NCI-H345 (cell line): ENCODE measurements around the gene GREM2.

Experiments
- DNase-seq: peaks from one replicate; lab custom pipeline; 2025; lab: John Stamatoyannopoulos, UW

Gene GREM2

DNA sequence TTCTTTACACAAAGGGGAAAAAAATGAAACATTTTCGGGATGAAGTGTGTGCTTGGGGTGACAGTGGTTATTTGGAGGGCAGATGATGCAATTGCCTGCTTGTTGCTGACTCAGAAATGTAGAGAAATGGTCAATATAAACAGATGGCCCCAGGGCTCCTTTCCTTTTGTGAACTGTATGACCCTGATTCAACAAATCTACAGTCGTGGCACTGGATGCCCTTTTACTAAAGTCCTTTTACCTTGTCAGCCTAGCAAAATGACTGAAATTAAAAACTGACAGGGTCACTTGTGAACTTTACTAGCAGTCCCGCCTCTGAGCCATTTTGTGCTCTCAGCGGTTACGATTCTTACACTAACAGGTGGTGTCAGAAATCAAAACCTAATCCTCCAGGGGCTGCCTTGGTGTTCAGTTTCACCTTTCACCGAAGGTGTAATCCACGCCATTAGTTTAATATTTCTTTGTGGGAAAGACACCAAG is 49.8 kb downstream of the GREM2 start:
- DNase-seq: no peak

- no peak for DNase-seq
Measured at GRCh38 chr1:240559781-240560180, 52.2 kb downstream of the GREM2 start.

DNA sequence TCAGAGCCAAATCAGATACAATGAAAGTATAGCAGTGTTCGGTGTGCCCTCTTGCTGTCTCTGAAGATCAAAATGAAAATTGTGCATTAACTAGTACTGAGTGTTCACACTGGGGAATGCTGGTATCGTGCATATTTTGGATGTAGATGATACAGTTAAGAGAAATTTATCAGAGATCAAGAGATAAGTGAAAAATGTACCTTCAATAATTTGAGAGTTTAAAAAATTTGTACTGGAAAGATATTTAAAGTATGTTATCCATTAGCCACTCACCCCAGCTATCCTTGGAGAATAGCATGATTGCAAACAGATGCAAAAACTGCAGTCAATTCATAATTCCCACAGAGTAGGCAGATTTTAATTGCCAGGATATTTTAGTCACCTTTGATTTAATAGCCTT is 56.4 kb downstream of the GREM2 start:
- DNase-seq: no peak

DNA sequence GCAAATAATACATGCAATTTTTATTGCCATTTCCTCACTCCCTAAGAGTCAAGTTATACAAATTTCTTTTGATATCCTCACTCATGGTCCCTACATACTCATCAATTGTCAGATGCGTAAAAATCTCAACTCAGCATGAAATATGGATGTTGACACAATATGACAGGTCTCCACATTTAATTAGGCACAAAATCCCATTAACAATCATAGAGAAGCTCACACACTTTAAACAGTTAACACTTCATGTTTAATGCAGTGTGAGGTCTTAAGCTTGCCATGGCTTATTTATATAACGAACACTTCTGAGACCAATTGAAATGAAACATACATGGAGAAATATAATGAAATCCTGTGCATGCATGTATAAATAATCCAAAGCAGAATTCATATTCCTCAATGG is 58.6 kb downstream of the GREM2 start:
- DNase-seq: no peak

DNA sequence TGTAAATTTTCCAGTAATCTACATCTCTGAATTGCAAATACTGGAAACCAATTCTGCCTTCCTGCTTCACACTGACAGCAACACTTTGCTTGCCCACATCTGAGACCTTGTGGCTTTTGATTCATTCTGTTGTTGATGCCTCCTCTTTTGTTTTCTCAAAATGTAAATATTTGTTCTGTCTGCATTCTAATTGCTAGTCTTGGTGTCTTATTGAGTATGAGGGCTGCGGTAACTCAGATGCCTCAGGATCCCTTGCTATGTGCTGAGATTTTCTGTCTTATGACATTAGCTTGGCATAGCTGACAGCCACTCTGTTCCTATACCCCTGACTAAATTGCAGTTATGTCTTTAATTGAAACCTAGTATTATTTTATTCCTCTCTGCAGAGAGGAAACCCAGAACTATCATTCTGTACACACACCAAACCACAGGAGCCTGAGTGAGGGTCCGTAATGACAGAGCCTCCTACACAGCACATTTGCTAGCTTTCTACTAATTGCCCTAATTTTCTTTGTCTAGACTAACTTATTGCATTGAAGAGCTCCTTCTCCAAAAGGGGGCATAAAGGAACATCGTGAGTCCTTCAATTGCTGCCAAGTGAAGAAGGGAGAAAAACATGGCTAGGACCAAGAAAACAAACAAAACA is 72.1 kb downstream of the GREM2 start:
- DNase-seq: no peak

GRCh38 chr1:240538776-240539430 is 73.1 kb downstream of the GREM2 start:
- no peak for DNase-seq

DNA sequence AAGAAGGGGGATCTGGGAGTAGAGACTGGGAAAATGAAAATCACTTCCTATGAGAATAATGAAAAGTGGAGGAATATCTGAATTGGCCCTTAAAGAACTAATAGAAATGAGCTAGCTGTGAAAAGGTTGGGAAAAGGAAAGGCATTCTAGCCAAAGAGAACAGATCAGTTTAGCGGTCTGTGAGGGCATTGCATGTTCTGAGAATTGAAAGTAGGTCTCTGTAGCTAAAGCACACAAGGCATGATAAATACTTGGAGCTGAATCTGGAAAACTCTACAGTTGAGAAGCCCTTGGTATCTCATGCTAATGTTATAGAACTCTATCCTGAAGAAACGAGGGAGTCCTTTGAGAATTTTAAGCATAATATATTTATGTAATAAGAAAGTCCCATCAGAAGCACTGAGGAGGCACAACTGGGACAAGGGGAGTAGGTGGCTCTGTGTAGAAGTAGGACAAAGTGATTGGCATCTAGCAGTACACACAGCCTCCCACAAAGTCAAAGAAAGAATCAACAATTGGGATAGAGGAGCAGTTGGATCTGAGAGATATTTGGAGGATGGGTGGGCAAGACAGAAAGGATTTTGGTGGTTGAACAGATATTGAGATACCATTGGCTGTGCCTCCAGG is 78.7 kb downstream of the GREM2 start:
- no peak for DNase-seq

DNA sequence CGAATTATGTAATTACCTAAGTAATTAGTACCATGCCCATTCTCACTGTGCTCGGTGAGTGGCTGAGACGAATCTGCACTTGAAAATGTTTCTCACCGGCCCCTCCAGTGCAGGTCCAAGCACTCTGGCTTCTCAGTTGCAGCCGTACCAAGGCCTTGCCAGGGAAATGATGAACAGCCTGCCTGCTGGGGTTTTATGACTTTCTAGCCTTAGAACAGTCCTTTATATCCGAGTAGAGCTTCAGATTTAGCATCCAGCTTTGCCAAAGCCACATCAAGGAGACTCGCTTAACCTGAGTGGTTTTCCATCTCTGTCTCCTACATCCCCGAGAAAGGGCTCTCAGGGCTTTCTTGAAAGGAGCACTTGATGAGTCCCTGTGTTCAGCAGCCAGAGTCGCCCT is 83.4 kb downstream of the GREM2 start:
- DNase-seq: no peak

GRCh38 chr1:240527086-240527485 is 84.9 kb downstream of the GREM2 start:
- DNase-seq: no peak

GRCh38 chr1:240526312-240526711 is 85.6 kb downstream of the GREM2 start:
- DNase-seq: no peak

DNA sequence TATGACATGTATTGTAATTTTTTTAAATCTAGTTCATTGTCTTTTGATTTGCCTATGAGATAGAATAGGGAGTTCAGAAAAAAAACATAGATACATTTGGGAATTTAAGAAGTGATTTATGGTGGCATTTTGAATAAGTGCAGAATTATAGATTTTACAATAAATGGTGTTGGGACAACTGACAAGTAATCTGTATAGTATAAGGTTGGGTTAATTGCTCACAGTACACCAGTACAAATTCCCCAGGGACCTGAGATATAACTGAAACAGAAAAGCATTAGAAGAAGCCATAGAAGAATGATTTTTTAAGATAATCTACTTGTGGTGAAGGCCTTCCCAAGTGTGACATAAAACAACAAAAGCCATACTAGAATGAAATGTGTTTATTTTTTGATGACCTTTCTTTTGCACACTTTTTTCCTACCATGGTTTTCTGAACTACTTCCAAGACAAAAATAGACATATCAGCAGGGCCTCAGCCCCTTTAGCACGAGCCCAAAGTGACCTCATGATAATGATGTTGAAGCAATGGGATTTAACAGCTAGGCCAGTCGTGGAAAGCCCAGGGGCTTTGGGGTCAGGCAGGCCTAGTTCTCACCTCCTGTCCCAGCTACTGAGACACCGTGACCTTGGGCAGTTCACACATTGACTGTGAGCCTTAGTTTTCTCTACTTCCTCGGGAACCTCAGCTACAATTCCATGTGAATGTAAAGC is 87.4 kb downstream of the GREM2 start:
- DNase-seq: no peak

GRCh38 chr1:240522122-240522822 is 89.7 kb downstream of the GREM2 start:
- no peak for DNase-seq

- DNase-seq: no peak
Measured at GRCh38 chr1:240517891-240518290, 94.1 kb downstream of the GREM2 start.

GRCh38 chr1:240516069-240516468 is 95.9 kb downstream of the GREM2 start:
- DNase-seq: no peak

DNA sequence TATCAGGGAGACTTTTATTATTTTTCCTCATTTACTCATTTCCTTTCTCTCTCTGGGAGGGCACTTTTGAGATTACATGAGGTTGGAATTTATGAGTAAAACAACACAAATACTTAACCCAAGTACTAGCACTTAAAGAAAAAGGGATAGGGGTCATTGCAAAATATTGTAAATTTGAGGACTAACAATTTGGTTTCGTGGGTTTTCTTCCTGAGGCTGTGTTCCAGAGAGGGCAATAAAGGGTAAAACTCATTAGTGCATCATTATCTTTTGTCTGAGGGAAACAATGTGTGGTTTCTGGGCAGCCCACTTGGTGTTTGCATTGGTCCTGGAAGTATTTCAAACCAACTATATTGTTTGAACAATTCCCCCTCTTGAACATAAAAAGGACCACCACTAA is 96.5 kb downstream of the GREM2 start:
- DNase-seq: no peak

DNA sequence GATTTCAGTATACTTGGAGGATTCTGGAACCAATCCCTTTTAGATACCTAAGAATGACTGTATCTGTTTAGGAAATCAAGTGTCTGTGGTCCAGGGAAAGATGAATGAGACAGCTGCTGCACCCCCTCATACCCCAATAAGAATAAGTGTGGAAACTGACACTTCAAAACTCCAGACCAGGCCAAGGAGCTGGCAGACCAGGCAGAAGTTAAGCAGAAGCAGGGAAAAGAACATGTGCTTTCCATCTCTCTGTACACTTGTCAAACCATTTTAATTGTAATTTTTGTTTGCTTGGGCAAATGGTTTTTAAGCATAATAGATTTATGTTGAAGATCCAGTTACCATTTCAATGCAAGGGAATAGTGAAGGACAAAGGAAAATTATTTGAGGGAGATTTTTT is 100.2 kb downstream of the GREM2 start:
- DNase-seq: no peak

- DNase-seq: no peak
Measured at GRCh38 chr1:240508950-240509349, 103.0 kb downstream of the GREM2 start.

DNA sequence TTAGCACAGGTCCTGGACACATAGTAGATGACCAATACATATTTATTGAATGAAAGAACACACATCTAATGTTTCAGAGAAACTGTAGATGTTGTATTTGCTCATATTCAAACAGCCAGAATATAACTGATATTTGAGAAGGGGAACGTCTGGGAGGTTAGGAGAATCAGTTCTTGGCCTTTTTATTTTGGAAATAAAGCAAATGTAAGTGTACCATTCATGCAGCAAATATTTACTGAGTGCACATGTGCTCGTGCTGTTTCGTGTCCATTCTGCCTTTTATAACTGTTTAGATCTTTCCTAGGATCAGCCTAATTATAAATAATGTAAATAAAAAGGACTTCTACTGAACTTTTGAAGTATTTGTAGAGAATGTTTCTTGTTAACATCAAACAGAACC is 103.8 kb downstream of the GREM2 start:
- no peak for DNase-seq

DNA sequence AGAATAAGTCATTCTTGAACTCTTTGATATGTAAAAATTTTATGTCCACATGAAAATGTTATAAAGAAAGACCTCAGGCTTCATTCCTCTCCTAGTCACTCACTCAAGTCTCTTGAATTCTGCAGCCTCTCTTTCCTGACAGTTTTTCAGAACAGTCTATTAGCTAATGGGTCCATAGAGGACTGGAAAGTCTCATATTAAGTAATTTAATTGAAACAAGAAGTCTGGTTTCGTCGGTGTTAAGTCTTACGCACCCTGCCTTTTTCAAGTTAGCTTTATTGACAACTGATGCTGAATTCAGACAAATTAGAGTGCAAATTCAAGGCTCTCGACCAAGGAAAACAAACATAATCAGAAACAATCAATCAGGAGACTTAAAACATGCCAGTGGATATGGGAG is 105.8 kb downstream of the GREM2 start:
- DNase-seq: no peak

DNA sequence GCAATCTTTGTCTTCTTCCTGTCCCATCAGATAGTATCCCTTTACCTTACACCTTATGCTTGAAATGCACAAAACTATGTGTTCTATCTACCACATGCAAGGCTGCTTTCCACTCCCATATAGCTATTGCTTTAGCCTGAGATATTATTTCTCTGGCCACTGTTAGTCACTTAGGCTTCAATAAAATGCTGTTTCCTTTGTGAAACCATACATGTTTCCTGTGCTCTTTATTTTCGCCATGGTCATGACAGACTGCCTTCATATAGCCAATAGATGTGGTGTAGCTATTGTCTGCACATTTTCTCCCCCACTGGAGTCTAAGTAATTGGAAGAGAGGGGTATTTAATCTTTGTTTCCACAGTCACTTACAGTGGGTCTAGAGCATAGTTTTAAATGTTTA is 108.4 kb downstream of the GREM2 start:
- DNase-seq: no peak

DNA sequence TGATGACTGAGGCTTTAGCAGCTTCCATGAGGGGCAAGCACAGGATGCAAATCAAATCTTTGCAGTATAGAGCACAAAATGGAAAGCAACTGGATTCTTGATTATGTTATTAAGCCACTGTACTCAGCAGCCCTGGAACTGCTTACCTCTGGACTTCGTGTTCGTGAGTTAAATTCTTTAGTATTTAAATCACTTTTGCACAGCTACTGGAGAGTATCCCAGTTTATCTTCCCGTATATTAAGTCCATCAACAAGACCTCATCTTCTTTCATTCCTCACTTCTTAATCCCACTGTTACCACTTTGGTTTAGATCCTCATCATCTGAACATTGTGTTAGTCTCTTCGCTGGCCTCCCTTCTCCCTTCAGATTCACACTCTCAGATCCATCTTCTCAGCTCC is 108.9 kb downstream of the GREM2 start:
- DNase-seq: no peak

GRCh38 chr1:240501115-240501514 is 110.8 kb downstream of the GREM2 start:
- DNase-seq: no peak
